Naive thymus-derived CD8-positive, alpha-beta T cell (primary cell): ENCODE measurements around the gene SCP2. TPM values are rescaled to one million over a fixed set of nuclear protein-coding genes. Genes with fewer than 3 reads are reported as not detected.

Experiments used
- ATAC-seq, 2 donors: fragments of 150-1000 bp; cut with Tn5 transposase in 1 of 2; sonication (Bioruptor Pico), chemical (Tn5 transposase) in 1 of 2; 1 replicate in 1 of 2; 2 replicates in 1 of 2; pipeline ENCODE4 v1.10.0; 2021; ENCODE audit warnings: mild to moderate bottlenecking in 2 of 2, moderate library complexity in 2 of 2
- POLR2A ChIA-PET: fragments of 350-600 bp; sonication (Branson Sonifier 250); formaldehyde crosslinking; loops from one replicate; lab custom pipeline; 2021; ENCODE audit warnings: antibody characterized with exemption; lab: Charles Lee
- DNase-seq, 10 donors: peaks; one replicate each; pipeline versions ENCODE4 v3.0.0 to v3.0.0-alpha.2; 2020 to 2022
- H3K27ac Mint-ChIP-seq, 10 donors: one replicate each; pipeline ENCODE4 v1.8.0; 2020 to 2022; ENCODE audit warnings: mild to moderate bottlenecking in 10 of 10, mixed read lengths in 10 of 10, moderate library complexity in 4 of 10, inconsistent platforms in 1 of 10
- H3K27me3 Mint-ChIP-seq, 5 donors: one replicate each; pipeline ENCODE4 v1.8.0; 2021 to 2022; ENCODE audit warnings: mixed read lengths in 5 of 5
- H3K36me3 Mint-ChIP-seq, 3 donors: one replicate each; pipeline ENCODE4 v1.8.0; 2020 to 2022; ENCODE audit warnings: mixed read lengths in 3 of 3, mild to moderate bottlenecking in 2 of 3, inconsistent platforms in 1 of 3
- H3K4me1 Mint-ChIP-seq, 4 donors: one replicate each; pipeline ENCODE4 v1.8.0; 2021 to 2022; ENCODE audit warnings: mixed read lengths in 4 of 4
- H3K4me3 Mint-ChIP-seq, 10 donors: one replicate each; pipeline ENCODE4 v1.8.0; 2020 to 2022; ENCODE audit warnings: mild to moderate bottlenecking in 10 of 10, mixed read lengths in 10 of 10, moderate library complexity in 6 of 10, inconsistent platforms in 1 of 10
- H3K9me3 Mint-ChIP-seq, 9 donors: one replicate each; pipeline ENCODE4 v1.8.0; 2020 to 2022; ENCODE audit warnings: mixed read lengths in 9 of 9, mild to moderate bottlenecking in 3 of 9, inconsistent platforms in 1 of 9, moderate library complexity in 1 of 9
- polyA plus RNA-seq, 3 donors: library from polyadenylated mRNA; unstranded; fragments of 300-500 nt; fragmentation: Illumina TruSeq; gene quantifications; one replicate each; pipeline ENCODE4 v1.2.3, GENCODE V29; 2021
- total RNA-seq, 8 experiments: library from RNA in 2 of 8; stranded (reverse) in 2 of 8; gene quantifications; one replicate each; pipeline ENCODE4 v1.2.3 and lab custom pipeline; 2021 to 2026

Gene SCP2
- total and polyA plus RNA-seq, 5 experiments from 2014 or later: 44.9 to 167 (median 117) TPM

- Mint-ChIP-seq H3K4me3 (no peak overlapping the region), H3K27ac (no peak overlapping the region), H3K4me1 (peaks cover 0 to 4% (median 2%) of the 10 kb centered on the region in 4 donors), H3K36me3 (peaks cover 0 to 29% (median 8%) of the 10 kb centered on the region in 3 donors), H3K27me3 (no peaks in the 10 kb centered on the region), H3K9me3 (no peaks in the 10 kb centered on the region)
- DNase-seq (no peak), ATAC-seq (no peak)
- POLR2A ChIA-PET: no interaction called here
Measured at GRCh38 chr1:52906135-52906603, 20.9 kb upstream of the SCP2 start.

GRCh38 chr1:52907068-52907811 lies 19.8 kb upstream of the SCP2 start:
- DNase-seq (no peak), ATAC-seq (no peak)
- Mint-ChIP-seq H3K9me3 (no peaks in the 10 kb centered on the region), H3K36me3 (peaks cover 0 to 31% (median 8%) of the 10 kb centered on the region in 3 donors), H3K27ac (peak overlapping the region in 2 of 10 donors; percentile 37 to 48), H3K4me1 (peaks cover 0 to 4% (median 2%) of the 10 kb centered on the region in 4 donors), H3K27me3 (no peaks in the 10 kb centered on the region), H3K4me3 (no peak overlapping the region)
- POLR2A ChIA-PET: no interaction called here

- DNase-seq: no peak
- H3K9me3 Mint-ChIP-seq: no peaks in the 10 kb centered on the region
- POLR2A ChIA-PET: no interaction called here
- H3K4me1 Mint-ChIP-seq: peaks cover 0 to 4% (median 2%) of the 10 kb centered on the region in 4 donors
- H3K27me3 Mint-ChIP-seq: no peaks in the 10 kb centered on the region
- ATAC-seq: no peak
- no peak overlapping the region for H3K27ac Mint-ChIP-seq
- H3K4me3 Mint-ChIP-seq: no peak overlapping the region
- peaks cover 0 to 31% (median 8%) of the 10 kb centered on the region in 3 donors for H3K36me3 Mint-ChIP-seq
Measured at GRCh38 chr1:52907812-52908153, 19.3 kb upstream of the SCP2 start.

GRCh38 chr1:52911541-52911940 lies 15.5 kb upstream of the SCP2 start:
- Mint-ChIP-seq H3K27me3 (no peaks in the 10 kb centered on the region), H3K4me1 (peaks cover 0 to 8% (median under 1%) of the 10 kb centered on the region in 4 donors), H3K36me3 (peaks cover 0 to 33% (median 8%) of the 10 kb centered on the region in 3 donors), H3K27ac (peak overlapping the region in 1 of 10 donors; percentile 15), H3K4me3 (no peak overlapping the region), H3K9me3 (no peaks in the 10 kb centered on the region)
- DNase-seq (no peak), ATAC-seq (no peak)
- POLR2A ChIA-PET: no interaction called here

GRCh38 chr1:52913014-52913413 lies 14.1 kb upstream of the SCP2 start:
- no peak overlapping the region for H3K4me3 Mint-ChIP-seq
- peak overlapping the region in 1 of 10 donors; percentile 78 for H3K27ac Mint-ChIP-seq
- H3K27me3 Mint-ChIP-seq: no peaks in the 10 kb centered on the region
- no peak for ATAC-seq
- H3K36me3 Mint-ChIP-seq: peaks cover 0 to 23% (median 5%) of the 10 kb centered on the region in 3 donors
- H3K9me3 Mint-ChIP-seq: no peaks in the 10 kb centered on the region
- POLR2A ChIA-PET: no interaction called here
- no peak for DNase-seq
- H3K4me1 Mint-ChIP-seq: peaks cover 2 to 13% (median 4%) of the 10 kb centered on the region in 4 donors

- ATAC-seq (peak in 1 of 2 donors; percentile 46), DNase-seq (no peak)
- POLR2A ChIA-PET: no interaction called here
- Mint-ChIP-seq H3K27ac (no peak overlapping the region), H3K9me3 (no peaks in the 10 kb centered on the region), H3K4me1 (peaks cover 2 to 13% (median 4%) of the 10 kb centered on the region in 4 donors), H3K27me3 (no peaks in the 10 kb centered on the region), H3K36me3 (peaks cover 0 to 18% (median 5%) of the 10 kb centered on the region in 3 donors), H3K4me3 (no peak overlapping the region)
Measured at GRCh38 chr1:52913537-52913936, 13.5 kb upstream of the SCP2 start.

- Mint-ChIP-seq H3K27me3 (no peaks in the 10 kb centered on the region), H3K9me3 (no peaks in the 10 kb centered on the region), H3K4me3 (no peak overlapping the region), H3K4me1 (peaks cover 2 to 19% (median 9%) of the 10 kb centered on the region in 4 donors), H3K27ac (no peak overlapping the region), H3K36me3 (peaks cover 0 to 9% (median under 1%) of the 10 kb centered on the region in 3 donors)
- ATAC-seq (no peak), DNase-seq (no peak)
- POLR2A ChIA-PET: no interaction called here
Measured at GRCh38 chr1:52914463-52914862, 12.6 kb upstream of the SCP2 start.

- H3K9me3 Mint-ChIP-seq: no peaks in the 10 kb centered on the region
- DNase-seq (no peak), ATAC-seq (no peak)
- peaks cover 0 to 4% (median 0%) of the 10 kb centered on the region in 3 donors for H3K36me3 Mint-ChIP-seq
- POLR2A ChIA-PET: no interaction called here
- no peaks in the 10 kb centered on the region for H3K27me3 Mint-ChIP-seq
- H3K4me1 Mint-ChIP-seq: peaks cover 11 to 28% (median 18%) of the 10 kb centered on the region in 4 donors
- H3K4me3 Mint-ChIP-seq: no peak overlapping the region
- H3K27ac Mint-ChIP-seq: peak overlapping the region in 2 of 10 donors; percentile 6 to 8
Measured at GRCh38 chr1:52915211-52915854, 11.7 kb upstream of the SCP2 start.

GRCh38 chr1:52915855-52916220 lies 11.2 kb upstream of the SCP2 start:
- Mint-ChIP-seq H3K36me3 (peaks cover 0 to 4% (median 0%) of the 10 kb centered on the region in 3 donors), H3K9me3 (no peaks in the 10 kb centered on the region), H3K4me3 (no peak overlapping the region), H3K27me3 (no peaks in the 10 kb centered on the region), H3K27ac (peak overlapping the region in 1 of 10 donors; percentile 6), H3K4me1 (peaks cover 15 to 33% (median 20%) of the 10 kb centered on the region in 4 donors)
- POLR2A ChIA-PET: no interaction called here
- ATAC-seq: no peak
- DNase-seq: no peak

GRCh38 chr1:52916241-52916975 lies 10.7 kb upstream of the SCP2 start:
- POLR2A ChIA-PET: no interaction called here
- Mint-ChIP-seq H3K4me3 (no peak overlapping the region), H3K36me3 (peaks cover 0 to 2% (median 0%) of the 10 kb centered on the region in 3 donors), H3K9me3 (no peaks in the 10 kb centered on the region), H3K27me3 (no peaks in the 10 kb centered on the region), H3K4me1 (peaks cover 16 to 33% (median 21%) of the 10 kb centered on the region in 4 donors), H3K27ac (peak overlapping the region in 3 of 10 donors; percentile 0 to 82 (median 6))
- ATAC-seq (no peak), DNase-seq (no peak)

GRCh38 chr1:52917156-52917555 lies 9.9 kb upstream of the SCP2 start:
- Mint-ChIP-seq H3K27ac (peak overlapping the region in 2 of 10 donors; percentile 18 to 42), H3K9me3 (no peaks in the 10 kb centered on the region), H3K4me3 (no peak overlapping the region), H3K4me1 (peaks cover 18 to 39% (median 26%) of the 10 kb centered on the region in 4 donors), H3K36me3 (peaks cover 0 to 2% (median 0%) of the 10 kb centered on the region in 3 donors), H3K27me3 (no peaks in the 10 kb centered on the region)
- DNase-seq (no peak), ATAC-seq (no peak)
- POLR2A ChIA-PET: interaction anchor here (0.7 kb wide), 1 partner anchor 319 kb away, joined by 4 read pairs; no protein-coding TSS in a partner anchor

GRCh38 chr1:52917581-52917980 lies 9.5 kb upstream of the SCP2 start:
- peaks cover 0 to 2% (median 0%) of the 10 kb centered on the region in 3 donors for H3K36me3 Mint-ChIP-seq
- DNase-seq (no peak), ATAC-seq (no peak)
- peak overlapping the region in 1 of 10 donors; percentile 42 for H3K27ac Mint-ChIP-seq
- no peaks in the 10 kb centered on the region for H3K9me3 Mint-ChIP-seq
- no peak overlapping the region for H3K4me3 Mint-ChIP-seq
- peaks cover 0 to 2% (median 0%) of the 10 kb centered on the region in 5 donors for H3K27me3 Mint-ChIP-seq
- POLR2A ChIA-PET: interaction anchor here (0.7 kb wide), 1 partner anchor 319 kb away, joined by 4 read pairs; no protein-coding TSS in a partner anchor
- H3K4me1 Mint-ChIP-seq: peaks cover 18 to 40% (median 27%) of the 10 kb centered on the region in 4 donors
